Stimulated activated CD8-positive, alpha-beta memory T cell treated with anti-CD3 and anti-CD28 coated beads, Interleukin-7, amount 100 ng/mL, for 48 hours (primary cell): Measurements from ENCODE around the gene KRT28.

Experiments used
- DNase-seq, 2 donors: peaks; one replicate each; pipeline ENCODE4 v3.0.0-alpha.2; 2020; ENCODE audit warnings: low read depth in 1 of 2; ENCODE audit errors: extremely low read depth in 1 of 2

KRT28 gene

DNA sequence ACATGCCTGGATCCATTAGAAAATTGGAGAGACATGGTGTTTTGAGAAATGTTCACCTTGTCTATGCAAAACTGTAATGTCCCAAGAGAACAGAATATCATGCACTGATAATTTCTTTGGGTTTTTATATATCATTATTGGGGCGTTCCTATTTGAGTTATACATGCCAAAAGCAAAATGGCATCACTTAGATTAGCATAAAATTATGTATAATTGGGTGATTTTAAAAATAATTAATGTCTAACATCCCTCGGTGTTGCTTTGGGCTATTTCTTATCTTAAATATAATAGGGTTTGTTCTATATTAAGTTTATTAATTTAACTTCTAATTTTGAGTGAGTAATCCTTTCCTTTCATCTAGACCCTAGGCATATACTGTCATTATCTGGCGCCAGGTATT, at the start of gene KRT28:
Gene KRT28, minus strand, starts transcription at position 101 of the 400 bp plus-strand sequence. Its CDS starts 66 bp downstream, at position 35.
- DNase-seq, result no peak

DNA sequence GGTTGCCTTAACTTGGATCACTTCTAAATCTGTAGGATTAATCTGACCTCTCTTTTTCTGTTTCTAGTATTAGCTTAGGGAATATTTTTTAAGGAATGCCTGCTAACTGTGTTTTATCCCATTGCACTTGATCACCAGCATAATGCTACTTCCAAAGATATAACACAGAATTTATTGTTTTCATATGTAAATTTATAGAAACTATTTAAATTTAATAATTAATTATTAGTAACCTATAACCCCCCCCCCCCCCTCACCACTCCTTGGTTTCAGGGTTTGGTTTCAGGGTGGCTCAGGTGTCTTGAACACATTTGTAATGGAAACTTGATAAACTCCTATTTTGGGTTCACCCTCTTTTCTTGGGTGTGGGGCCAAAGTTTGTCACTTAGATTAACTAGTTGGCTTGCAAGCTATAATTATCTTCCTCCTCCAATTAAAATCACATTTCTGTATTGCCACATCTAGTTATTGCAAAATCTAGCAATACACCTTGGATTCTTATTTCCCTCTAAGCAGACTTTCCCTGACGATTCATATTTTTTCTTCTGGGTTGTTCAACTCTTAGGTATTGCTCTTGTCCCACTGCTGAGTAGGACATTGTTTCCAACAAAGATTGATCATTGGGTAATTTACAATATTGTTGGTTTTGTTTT, 49.0 kb upstream of the KRT28 start:
- no peak for DNase-seq

DNA sequence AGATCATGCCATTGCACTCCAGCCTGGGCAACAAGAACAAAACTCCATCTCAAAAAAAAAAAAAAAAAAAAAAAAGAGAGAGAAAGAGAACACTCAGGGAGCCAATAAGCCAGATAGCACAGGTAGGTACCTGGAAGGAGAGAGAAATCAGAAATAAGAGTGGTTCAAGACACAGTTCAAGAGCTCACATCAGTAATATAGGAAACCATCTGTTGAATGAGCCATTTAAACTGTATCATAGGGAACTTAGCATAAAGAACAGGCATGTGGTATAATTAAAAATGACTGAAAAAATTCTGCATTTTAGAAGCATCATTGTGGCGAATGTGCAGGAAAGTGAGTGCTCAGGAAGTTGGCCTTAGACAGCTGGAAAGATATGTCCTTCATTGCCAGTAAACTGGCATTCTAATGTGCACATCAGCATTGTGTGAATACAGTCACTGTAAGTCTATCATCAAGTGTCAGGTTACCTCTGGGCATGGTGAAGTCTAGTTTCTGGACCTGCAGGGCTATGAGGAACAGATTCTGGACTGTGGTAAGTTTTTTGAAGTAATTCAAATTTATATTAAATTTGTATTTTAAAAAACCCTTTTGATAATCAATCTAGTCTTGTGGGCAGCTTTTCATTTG, 46.9 kb upstream of the KRT28 start:
- DNase-seq, result no peak

- DNase-seq, result no peak
Observed at GRCh38 chr17:40844671-40845107, 44.9 kb upstream of the KRT28 start.

DNA sequence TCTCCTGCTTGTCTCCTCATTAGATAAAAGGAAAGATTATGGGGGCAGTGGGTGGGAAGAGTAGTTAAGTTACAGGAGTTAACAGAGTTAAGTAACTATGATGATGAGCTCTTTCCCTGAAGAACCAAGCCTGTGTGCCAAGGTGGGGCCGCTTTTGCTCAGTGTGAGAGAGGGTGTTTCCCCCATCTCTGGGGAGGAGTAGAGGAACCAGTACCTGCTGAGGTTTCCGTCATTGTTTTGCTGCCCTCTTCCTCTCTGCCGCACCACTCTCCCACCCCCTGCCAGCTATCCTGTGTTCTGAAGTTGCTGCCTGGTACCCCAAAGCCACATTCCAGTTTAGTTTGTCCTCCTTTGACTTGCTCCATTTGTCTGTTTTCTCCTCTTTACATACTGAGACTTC, 43.5 kb upstream of the KRT28 start:
- DNase-seq, result no peak

GRCh38 chr17:40841246-40841645, 41.5 kb upstream of the KRT28 start:
- no peak for DNase-seq

GRCh38 chr17:40839194-40839593, 39.4 kb upstream of the KRT28 start:
- no peak for DNase-seq

DNA sequence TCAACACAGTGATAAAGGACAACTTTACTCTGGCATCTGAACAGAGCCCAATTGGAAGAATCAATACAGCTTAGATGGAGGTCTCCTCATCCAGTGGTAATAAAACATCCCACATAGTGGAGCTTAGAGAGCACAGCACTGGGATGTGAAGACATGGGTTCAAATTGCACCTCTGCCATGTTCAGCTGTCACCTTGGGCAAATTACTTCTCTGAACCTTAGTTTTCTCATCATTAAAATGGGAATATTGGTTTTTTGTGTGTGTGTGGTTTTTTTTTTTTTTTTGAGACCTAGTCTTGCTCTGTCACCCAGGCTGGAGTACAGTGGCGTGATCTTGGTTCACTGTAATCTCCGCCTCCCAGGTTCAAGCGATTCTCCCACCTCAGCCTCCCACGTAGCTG, 36.3 kb upstream of the KRT28 start:
- no peak for DNase-seq

GRCh38 chr17:40833882-40834281, 34.1 kb upstream of the KRT28 start:
- no peak for DNase-seq

DNA sequence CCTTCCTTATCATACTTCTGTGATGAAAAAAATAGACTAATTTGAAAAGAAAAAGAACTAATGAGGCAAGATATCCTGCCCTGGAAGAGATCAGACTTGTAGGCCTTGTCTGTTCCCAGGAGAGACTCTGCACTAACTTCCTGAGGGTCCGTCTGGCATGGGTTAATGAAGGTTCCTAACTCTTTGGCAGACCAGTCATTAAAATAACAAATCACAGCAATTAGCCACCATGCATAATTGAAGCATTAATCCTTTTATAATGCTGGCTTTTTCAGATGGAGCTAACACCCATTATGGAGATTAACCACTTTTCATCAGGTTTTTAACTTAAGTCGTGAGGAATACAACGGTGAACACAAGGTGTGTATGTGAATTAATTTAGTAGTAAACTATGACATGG, 33.1 kb upstream of the KRT28 start:
- no peak for DNase-seq

DNA sequence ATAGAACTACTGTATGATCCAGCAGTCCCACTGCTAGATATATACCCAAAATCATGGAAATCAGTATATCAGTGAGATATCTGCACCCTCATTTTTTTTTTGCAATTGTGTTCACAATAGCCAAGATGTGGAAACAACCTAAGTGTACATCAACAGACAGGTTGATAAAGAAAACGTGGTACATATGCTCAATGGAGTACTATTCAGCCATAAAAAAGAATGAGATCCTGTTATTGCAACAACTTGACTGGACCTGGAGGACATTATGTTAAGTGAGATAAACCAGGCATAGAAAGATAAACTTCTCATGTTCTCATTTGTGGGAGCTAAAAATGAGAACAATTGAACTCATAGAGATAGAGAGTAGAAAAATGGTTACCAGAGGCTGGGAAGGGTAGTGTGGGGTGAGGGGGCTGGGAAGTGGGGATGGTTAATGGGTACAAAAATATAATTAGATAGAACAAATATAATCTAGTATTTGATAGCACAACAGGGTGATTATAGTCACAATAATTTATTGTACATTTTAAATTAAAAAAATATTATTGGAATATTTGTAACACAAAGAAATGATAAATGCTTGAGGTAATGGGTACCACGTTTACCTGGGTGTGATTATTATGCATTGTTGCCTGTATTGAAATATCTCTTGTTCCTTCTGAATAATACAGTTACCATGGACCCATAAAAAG, 30.5 kb upstream of the KRT28 start:
- no peak for DNase-seq

- no peak for DNase-seq
Observed at GRCh38 chr17:40828454-40829044, 28.8 kb upstream of the KRT28 start.

DNA sequence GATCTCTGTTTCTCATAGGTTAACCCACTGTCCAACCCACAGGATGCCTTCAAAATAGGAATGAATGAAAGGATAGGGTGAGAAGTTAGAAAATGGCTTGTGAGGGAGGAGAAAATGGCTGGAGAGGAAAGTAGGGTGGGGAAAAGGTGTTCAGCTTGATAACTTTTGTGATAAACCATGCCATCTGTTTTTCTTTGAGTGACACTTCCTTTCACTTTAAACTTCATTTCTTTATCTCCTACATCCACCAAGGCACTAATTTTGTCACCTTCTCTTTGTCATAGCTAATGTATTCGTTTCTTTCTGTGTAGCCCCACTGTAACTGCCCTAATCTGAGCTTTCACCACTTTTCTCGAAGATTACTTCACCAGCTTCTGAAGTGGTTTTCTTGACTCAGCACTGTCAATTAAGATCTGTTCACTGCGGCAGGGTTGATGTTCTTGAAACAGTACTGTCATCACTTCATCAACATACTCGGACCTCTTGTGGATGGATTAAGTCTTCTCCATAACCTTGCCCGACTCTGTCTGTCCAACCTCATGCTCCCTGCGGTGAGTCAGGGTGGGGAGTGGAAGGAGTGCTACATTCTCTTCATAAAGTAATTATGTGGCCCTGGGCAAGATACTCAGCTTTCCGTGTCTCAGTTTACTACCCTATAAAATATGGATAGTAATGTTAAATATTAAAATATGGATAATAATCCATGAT, 28.1 kb upstream of the KRT28 start:
- DNase-seq, result no peak

DNA sequence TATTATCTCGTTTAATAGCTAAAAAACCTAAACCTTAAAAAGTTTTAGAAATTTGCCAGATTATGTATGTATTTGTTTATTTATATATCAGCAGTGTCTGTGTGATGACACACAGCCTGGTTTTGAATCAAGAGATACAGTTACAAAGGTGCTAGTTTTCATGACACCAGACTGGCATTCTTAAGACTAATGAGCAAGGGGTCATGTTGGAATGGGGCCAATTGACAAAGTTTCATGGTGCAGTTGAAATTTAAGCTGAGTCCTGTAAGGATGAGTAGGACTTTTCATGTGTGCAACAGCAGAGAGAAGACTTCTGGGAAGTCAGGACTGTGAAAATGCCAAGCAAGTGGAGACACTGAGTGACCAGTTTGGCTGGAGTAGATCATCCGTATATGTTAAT, 25.8 kb upstream of the KRT28 start:
- no peak for DNase-seq

DNA sequence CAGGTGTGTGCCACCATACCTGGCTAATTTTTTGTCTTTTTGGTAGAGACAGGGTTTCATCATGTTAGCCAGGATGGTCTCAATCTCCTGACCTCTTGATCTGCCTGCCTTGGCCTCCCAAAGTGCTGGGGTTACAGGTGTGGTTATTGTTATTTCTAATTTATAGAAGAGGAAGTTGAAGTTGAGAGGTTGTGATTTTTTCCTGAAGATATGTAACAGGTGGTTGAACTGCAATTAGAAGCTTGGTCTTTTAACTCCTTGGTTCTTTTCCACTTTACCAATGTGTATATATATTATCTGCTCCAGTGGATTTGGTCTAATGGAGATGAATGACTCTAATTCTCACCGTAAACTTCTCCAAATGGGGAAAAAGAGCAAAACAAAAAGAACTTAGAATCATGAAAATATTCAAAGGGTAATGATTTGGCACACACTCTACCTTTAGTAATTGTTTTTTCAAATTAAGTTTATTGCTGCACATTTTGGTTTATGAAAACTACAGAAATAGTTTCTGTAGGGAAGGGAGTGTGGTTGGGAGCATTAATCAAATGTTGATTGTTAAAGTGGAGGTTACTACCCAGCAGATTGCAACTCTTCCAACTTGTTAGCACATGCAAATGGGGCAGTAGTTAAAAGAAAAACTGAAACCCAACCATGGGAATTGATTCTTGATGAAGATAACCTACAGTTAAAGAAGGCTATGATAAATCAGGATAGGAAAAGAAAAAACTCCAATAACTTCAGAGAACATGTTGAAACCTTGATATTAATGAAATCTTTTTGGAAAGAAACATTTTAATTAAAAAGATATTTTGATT, 24.5 kb upstream of the KRT28 start:
- DNase-seq, result no peak

GRCh38 chr17:40822132-40822812, 22.5 kb upstream of the KRT28 start, which contains the start of gene KRT10:
Gene KRT10, minus strand, starts transcription at chr17:40822614. Its CDS starts 29 bp downstream, at chr17:40822585.
- no peak for DNase-seq

GRCh38 chr17:40821536-40821935, 21.8 kb upstream of the KRT28 start:
- no peak for DNase-seq

DNA sequence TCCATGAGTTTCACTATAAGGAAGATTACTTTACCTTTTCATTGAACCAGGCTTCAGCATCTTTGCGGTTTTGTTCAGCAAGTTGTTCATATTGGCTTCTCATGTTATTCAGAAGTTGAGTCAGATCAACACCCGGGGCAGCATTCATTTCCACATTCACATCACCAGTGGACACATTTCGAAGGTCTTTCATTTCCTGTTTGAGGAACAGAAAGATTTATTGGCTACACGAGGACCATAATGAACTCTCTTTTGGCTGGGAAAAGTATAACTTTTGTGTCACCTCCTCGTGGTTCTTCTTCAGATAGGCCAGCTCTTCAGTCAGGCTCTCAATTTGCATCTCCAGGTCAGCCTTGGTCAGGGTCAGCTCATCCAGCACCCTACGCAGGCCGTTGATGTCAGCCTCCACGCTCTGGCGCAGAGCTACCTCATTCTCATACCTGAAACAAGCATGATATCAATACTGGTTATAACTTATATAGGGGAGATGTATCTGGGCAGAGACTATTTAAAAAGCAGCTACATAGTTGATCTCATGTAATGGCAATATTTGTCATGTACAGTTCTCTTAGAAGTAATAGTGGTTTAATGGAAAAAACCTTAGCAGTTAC, 20.6 kb upstream of the KRT28 start:
- DNase-seq, result no peak

DNA sequence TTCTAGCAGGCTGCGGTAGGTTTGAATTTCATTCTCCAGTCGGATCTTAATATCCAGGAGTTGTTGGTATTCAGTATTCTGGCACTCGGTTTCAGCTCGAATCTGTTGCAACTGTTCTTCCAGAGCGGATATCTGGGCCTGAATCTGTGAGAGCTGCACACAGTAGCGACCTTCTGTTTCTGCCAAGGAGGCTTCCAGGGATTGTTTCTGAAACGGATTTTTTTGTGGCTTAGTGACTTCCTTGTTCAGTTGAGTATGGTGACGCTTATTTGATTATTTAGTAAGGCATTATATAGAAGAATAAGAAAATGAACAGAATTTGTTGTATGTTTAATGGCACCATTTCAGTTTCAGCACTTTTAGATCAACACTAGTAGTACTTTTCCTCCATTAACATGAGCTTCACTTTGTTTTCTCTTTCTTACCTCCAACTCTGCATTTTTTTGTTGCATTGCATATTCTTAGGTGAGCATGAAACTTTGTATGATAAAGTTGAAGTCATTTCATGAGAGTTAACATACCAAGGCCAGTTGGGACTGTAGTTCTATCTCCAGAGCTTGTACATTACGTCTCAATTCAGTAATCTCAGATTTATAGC, 19.9 kb upstream of the KRT28 start:
- DNase-seq, result no peak
